ENCODE results near the gene GALNT2.

Gene GALNT2

DNA sequence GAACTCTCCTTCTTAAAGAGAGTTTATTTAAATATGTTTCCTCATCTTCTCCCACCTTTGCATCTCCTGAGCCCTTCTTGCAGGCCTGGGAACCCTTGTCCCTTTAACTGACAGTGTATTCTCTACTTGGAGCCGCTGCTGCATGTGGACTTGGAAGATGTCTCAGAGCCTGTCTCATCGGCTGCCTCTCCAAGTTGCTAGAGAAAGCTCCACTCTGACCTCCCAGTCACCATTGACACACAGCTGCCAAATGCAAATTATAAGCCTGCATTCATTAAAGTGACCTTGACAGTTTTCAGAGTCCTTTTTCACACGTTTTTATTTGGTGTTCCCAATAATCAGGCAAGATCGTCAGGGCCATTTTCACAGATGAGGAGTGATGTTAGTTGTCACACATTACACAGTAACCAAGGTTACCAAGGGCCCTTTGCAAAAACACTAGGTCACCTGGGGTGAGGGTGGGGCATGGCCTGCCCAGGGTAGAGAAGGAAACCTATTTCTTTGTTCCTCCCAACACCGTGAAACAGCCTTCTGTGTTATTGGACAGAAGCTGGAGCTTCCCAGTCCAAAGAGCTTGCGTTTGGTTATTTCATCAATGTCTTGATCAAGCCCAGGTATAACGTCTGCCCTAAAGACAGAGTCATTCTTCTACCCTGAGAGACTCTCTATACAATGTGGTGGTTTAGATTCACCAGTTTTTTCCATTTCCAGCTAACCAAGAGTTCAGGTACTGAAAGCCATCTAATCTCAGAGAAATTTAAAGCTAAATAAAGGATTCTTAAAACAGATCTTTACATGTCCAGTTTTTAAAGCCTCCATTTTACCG is 164.1 kb downstream of the GALNT2 start:
- in situ Hi-C loops (cut with MboI; ENCODE audit: low pct_unique_long_range_greater_than_20kb, low sequenced_read_pairs, unreplicated experiment) = no loop called here
- no peak for DNase-seq (ENCODE audit: low spot score)
- TF ChIP-seq, protein P1, sequence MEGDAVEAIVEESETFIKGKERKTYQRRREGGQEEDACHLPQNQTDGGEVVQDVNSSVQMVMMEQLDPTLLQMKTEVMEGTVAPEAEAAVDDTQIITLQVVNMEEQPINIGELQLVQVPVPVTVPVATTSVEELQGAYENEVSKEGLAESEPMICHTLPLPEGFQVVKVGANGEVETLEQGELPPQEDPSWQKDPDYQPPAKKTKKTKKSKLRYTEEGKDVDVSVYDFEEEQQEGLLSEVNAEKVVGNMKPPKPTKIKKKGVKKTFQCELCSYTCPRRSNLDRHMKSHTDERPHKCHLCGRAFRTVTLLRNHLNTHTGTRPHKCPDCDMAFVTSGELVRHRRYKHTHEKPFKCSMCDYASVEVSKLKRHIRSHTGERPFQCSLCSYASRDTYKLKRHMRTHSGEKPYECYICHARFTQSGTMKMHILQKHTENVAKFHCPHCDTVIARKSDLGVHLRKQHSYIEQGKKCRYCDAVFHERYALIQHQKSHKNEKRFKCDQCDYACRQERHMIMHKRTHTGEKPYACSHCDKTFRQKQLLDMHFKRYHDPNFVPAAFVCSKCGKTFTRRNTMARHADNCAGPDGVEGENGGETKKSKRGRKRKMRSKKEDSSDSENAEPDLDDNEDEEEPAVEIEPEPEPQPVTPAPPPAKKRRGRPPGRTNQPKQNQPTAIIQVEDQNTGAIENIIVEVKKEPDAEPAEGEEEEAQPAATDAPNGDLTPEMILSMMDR (IDR thresholded peaks at IDR 0.05; ENCODE audit: extremely low read depth, insufficient read depth, missing control alignments) = no peak

- in situ Hi-C loops (cut with MboI; ENCODE audit: low pct_unique_long_range_greater_than_20kb, low sequenced_read_pairs, unreplicated experiment) = no loop called here
- TF ChIP-seq, protein P1 (IDR thresholded peaks at IDR 0.05; ENCODE audit: extremely low read depth, insufficient read depth, missing control alignments) = no peak
- DNase-seq (ENCODE audit: low spot score) = no peak
Observed at GRCh38 chr1:230231774-230232145, 164.7 kb downstream of the GALNT2 start.

DNA sequence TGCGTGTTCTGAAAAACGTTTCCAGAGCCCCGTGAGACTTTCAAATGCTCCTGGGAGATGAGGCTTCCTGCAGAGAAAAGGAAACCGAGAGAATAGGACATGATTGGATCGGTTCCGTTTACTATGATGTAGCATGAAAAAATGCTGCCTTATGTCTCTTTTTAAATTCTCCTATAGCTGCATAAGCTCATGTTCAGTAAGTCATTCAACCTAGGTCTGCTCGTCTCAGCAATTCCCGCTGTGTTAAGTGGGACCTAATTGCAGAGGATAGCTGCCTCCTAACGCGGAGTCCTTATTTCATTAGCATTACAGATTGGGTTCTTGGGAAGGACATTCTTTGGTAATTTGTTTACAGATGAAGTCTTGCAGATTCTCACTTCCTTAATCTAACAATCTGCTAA is 165.3 kb downstream of the GALNT2 start:
- DNase-seq (ENCODE audit: low spot score) = no peak
- in situ Hi-C loops (cut with MboI; ENCODE audit: low pct_unique_long_range_greater_than_20kb, low sequenced_read_pairs, unreplicated experiment) = no loop called here
- TF ChIP-seq, protein P1 (IDR thresholded peaks at IDR 0.05; ENCODE audit: extremely low read depth, insufficient read depth, missing control alignments) = no peak

DNA sequence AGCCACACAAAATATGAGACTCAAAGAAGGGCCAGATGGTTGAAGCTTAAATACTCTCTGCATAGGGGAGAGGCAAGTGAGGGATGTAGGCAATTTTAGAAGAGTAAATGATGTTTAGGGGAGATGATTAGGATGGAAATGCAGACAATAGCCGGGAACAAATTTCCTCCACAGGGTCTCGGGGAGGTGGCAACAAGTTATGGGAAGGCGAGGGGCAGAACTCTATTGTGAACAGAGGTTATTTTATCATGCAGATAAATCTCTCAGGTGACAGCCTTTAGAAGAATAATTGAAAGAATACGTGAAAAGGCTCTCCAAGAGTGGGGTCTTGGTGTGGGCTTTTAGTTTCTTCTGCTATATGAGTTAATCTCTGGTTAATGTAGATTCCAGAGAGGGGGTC is 166.7 kb downstream of the GALNT2 start:
- in situ Hi-C loops (cut with MboI; ENCODE audit: low pct_unique_long_range_greater_than_20kb, low sequenced_read_pairs, unreplicated experiment) = no loop called here
- DNase-seq (ENCODE audit: low spot score) = no peak
- TF ChIP-seq, protein P1 (IDR thresholded peaks at IDR 0.05; ENCODE audit: extremely low read depth, insufficient read depth, missing control alignments) = no peak

GRCh38 chr1:230235876-230236275 is 168.8 kb downstream of the GALNT2 start:
- DNase-seq (ENCODE audit: low spot score) = no peak
- in situ Hi-C loops (cut with MboI; ENCODE audit: low pct_unique_long_range_greater_than_20kb, low sequenced_read_pairs, unreplicated experiment) = no loop called here
- TF ChIP-seq, protein P1 (IDR thresholded peaks at IDR 0.05; ENCODE audit: extremely low read depth, insufficient read depth, missing control alignments) = no peak

DNA sequence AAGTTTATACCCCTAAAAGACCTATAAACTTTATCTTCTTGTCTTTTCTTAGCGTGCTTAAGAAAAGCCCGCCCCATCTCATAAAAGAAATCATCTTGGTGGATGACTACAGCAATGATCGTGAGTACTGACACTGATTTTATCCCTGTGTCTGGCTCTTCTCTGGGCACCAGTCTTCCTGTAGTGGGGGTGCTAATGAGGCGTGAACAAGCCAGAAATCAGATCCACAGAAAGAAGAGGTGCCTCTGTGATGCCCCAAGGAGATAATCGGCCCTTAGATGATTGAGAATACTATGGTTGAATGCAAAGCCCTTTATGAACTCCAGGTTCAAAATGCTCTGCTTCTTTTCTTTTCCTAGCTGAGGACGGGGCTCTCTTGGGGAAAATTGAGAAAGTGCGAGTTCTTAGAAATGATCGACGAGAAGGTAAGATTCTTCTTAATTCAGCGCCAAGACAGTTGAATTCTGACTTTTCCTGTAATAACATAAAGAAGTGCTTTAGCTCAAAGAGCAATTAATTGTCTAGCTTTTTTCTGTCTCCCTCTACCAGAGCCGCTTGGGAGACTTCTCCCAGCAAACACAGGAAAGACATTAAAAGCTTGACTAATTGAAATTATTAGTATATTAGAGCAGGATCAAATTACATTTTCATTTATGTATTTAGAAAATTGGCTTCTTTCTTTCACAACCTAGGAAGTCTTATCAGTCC is 169.4 kb downstream of the GALNT2 start:
- TF ChIP-seq, protein P1 (IDR thresholded peaks at IDR 0.05; ENCODE audit: extremely low read depth, insufficient read depth, missing control alignments) = no peak
- DNase-seq (ENCODE audit: low spot score) = no peak
- in situ Hi-C loops (cut with MboI; ENCODE audit: low pct_unique_long_range_greater_than_20kb, low sequenced_read_pairs, unreplicated experiment) = no loop called here
